H1 (cell line): ENCODE data around the gene TEX38. TPM values are rescaled to one million over a fixed set of nuclear protein-coding genes. Genes with fewer than 3 reads are reported as not detected.

Source experiments
- CTCF ChIA-PET: fragments of 300-600 bp; sonication (Branson Sonifier 250); formaldehyde crosslinking; loops from one replicate; lab custom pipeline; 2021; ENCODE audit not compliant: partially characterized antibody; lab: Charles Lee
- POLR2A ChIA-PET: fragments of 300-600 bp; sonication (Branson Sonifier 250); formaldehyde crosslinking; loops from one replicate; lab custom pipeline; 2021; ENCODE audit warnings: inconsistent platforms; ENCODE audit not compliant: partially characterized antibody; lab: Charles Lee
- DNase-seq, 2 experiments: peaks; one replicate each; pipeline versions ENCODE4 v3.0.0 to v3.0.0-alpha.2; 2010 to 2022; ENCODE audit warnings: low spot score in 2 of 2, low read depth in 1 of 2, mixed read lengths in 1 of 2
- FAIRE-seq: peaks from 2 replicates; lab custom pipeline; 2011; peaks lifted over from hg19 to GRCh38; lab: Jason Lieb, UNC
- H2AFZ ChIP-seq: 2 replicates; pipeline ENCODE4 v1.8.1; 2012; ENCODE audit warnings: low read length, inconsistent platforms
- H2AK5ac ChIP-seq: 2 replicates; pipeline ENCODE4 v1.6.1; 2013; ENCODE audit warnings: low read depth, low read length
- H2BK120ac ChIP-seq: replicated peaks from 2 replicates; pipeline ENCODE3; 2013; ENCODE audit warnings: low read depth, low read length, inconsistent platforms
- H2BK12ac ChIP-seq: 2 replicates; pipeline ENCODE4 v1.6.1; 2013; ENCODE audit warnings: low read depth, low read length
- H2BK15ac ChIP-seq: 2 replicates; pipeline ENCODE4 v1.6.1; 2013; ENCODE audit warnings: low read length
- H2BK20ac ChIP-seq: 2 replicates; pipeline ENCODE4 v1.6.1; 2013; ENCODE audit warnings: low read length
- H2BK5ac ChIP-seq: 2 replicates; pipeline ENCODE4 v1.6.1; 2013; ENCODE audit warnings: low read depth, low read length
- H3K14ac ChIP-seq: 2 replicates; pipeline ENCODE4 v1.6.1; 2013; ENCODE audit warnings: inconsistent platforms; ENCODE audit not compliant: insufficient read length
- H3K18ac ChIP-seq: 2 replicates; pipeline ENCODE4 v1.6.1; 2013; ENCODE audit warnings: low read length; ENCODE audit errors: extremely low read depth
- H3K23ac ChIP-seq: 2 replicates; pipeline ENCODE4 v1.6.1; 2013; ENCODE audit warnings: inconsistent platforms; ENCODE audit not compliant: insufficient read length
- H3K23me2 ChIP-seq: 2 replicates; pipeline ENCODE4 v1.6.1; 2013; ENCODE audit warnings: low read depth, low read length
- H3K27ac ChIP-seq: 2 replicates; pipeline ENCODE4 v1.6.1; 2011; ENCODE audit warnings: low read depth, low read length, inconsistent platforms
- H3K27me3 ChIP-seq, 4 experiments: replicated peaks in 1 of 4; 1 replicate in 1 of 4; 2 replicates in 3 of 4; pipeline versions ENCODE4 v1.6.1 to v1.8.1; 2011 to 2013; ENCODE audit warnings: low read length in 3 of 4, mild to moderate bottlenecking in 3 of 4, inconsistent platforms in 2 of 4, mixed read lengths in 2 of 4, moderate library complexity in 1 of 4; ENCODE audit not compliant: control insufficient read depth in 3 of 4, insufficient read depth in 3 of 4; ENCODE audit errors: extremely low read depth in 1 of 4
- H3K36me3 ChIP-seq, 4 experiments: 2 replicates each; pipeline versions ENCODE4 v1.6.1 to v1.8.1; 2011 to 2013; ENCODE audit warnings: mild to moderate bottlenecking in 4 of 4, low read length in 3 of 4, moderate library complexity in 2 of 4, control low read depth in 1 of 4, inconsistent platforms in 1 of 4; ENCODE audit not compliant: insufficient read depth in 4 of 4, control insufficient read depth in 2 of 4
- H3K4ac ChIP-seq: replicated peaks from 2 replicates; pipeline ENCODE3; 2013; ENCODE audit warnings: low read length, low read depth, mixed read lengths, inconsistent platforms; ENCODE audit not compliant: insufficient read length
- H3K4me1 ChIP-seq, 4 experiments: replicated peaks in 1 of 4; 1 replicate in 1 of 4; 2 replicates in 3 of 4; pipeline versions ENCODE4 v1.6.1 to v1.8.1; 2011 to 2013; ENCODE audit warnings: low read length in 3 of 4, inconsistent platforms in 2 of 4, mixed read lengths in 1 of 4; ENCODE audit not compliant: insufficient read depth in 4 of 4, control insufficient read depth in 3 of 4
- H3K4me2 ChIP-seq, 2 experiments: 2 replicates each; pipeline versions ENCODE4 v1.6.1 to v1.8.1; 2011 to 2013; ENCODE audit warnings: low read depth in 2 of 2, low read length in 2 of 2, control low read depth in 1 of 2, inconsistent platforms in 1 of 2, mild to moderate bottlenecking in 1 of 2; ENCODE audit not compliant: insufficient read depth in 1 of 2
- H3K4me3 ChIP-seq, 4 experiments: fragments of 200-600, 300-600 bp in 1 of 4; sonication (generic), shearing (Covaris generic), sonication (Bioruptor Twin) in 1 of 4; 2 replicates each; pipeline versions ENCODE4 v1.5.1 to v1.8.1; 2011 to 2016; ENCODE audit warnings: low read length in 4 of 4, low read depth in 3 of 4, control low read depth in 2 of 4, inconsistent platforms in 2 of 4, mild to moderate bottlenecking in 2 of 4, mixed read lengths in 1 of 4, moderate library complexity in 1 of 4; ENCODE audit not compliant: insufficient read depth in 2 of 4; ENCODE audit errors: extremely low read depth in 1 of 4
- H3K56ac ChIP-seq: replicated peaks from 2 replicates; pipeline ENCODE3; 2013; ENCODE audit warnings: low read depth, mild to moderate bottlenecking, mixed read lengths, low read length, inconsistent platforms; ENCODE audit not compliant: insufficient read length
- H3K79me1 ChIP-seq: 2 replicates; pipeline ENCODE4 v1.6.1; 2013; ENCODE audit warnings: low read depth, low read length, control low read depth
- H3K79me2 ChIP-seq, 2 experiments: 2 replicates each; pipeline versions ENCODE4 v1.6.1 to v1.8.1; 2012 to 2013; ENCODE audit warnings: low read length in 2 of 2, mild to moderate bottlenecking in 2 of 2, inconsistent platforms in 1 of 2; ENCODE audit not compliant: insufficient read depth in 2 of 2, control insufficient read depth in 1 of 2
- H3K9ac ChIP-seq, 4 experiments: replicated peaks in 1 of 4; 1 replicate in 1 of 4; 2 replicates in 3 of 4; pipeline versions ENCODE4 v1.6.1 to v1.8.1; 2011 to 2013; ENCODE audit warnings: low read depth in 3 of 4, low read length in 3 of 4, control low read depth in 2 of 4, mild to moderate bottlenecking in 2 of 4, moderate library complexity in 2 of 4, inconsistent platforms in 1 of 4; ENCODE audit errors: extremely low read depth in 1 of 4
- H3K9me3 ChIP-seq, 2 experiments: 2 replicates each; pipeline versions ENCODE4 v1.6.1 to v1.8.1; 2012 to 2013; ENCODE audit warnings: mild to moderate bottlenecking in 2 of 2, moderate library complexity in 2 of 2, control low read depth in 1 of 2, inconsistent platforms in 1 of 2, low read depth in 1 of 2, low read length in 1 of 2, mixed read lengths in 1 of 2; ENCODE audit not compliant: insufficient read depth in 2 of 2
- H4K20me1 ChIP-seq, 2 experiments: replicated peaks in 1 of 2; 2 replicates each; pipeline versions ENCODE3 to v1.8.1; 2011 to 2013; ENCODE audit warnings: inconsistent platforms in 2 of 2, low read length in 2 of 2, mild to moderate bottlenecking in 1 of 2; ENCODE audit not compliant: insufficient read depth in 2 of 2, control insufficient read depth in 1 of 2
- H4K5ac ChIP-seq: 2 replicates; pipeline ENCODE4 v1.6.1; 2013; ENCODE audit warnings: low read length, low read depth, mixed read lengths, inconsistent platforms; ENCODE audit not compliant: insufficient read length
- H4K8ac ChIP-seq: 2 replicates; pipeline ENCODE4 v1.8.0; 2013; ENCODE audit warnings: mild to moderate bottlenecking, moderate library complexity, low read length, inconsistent platforms; ENCODE audit not compliant: insufficient read depth; ENCODE audit errors: extremely low read depth
- H4K91ac ChIP-seq: replicated peaks from 2 replicates; pipeline ENCODE3; 2013; ENCODE audit warnings: low read length, mixed read lengths, inconsistent platforms; ENCODE audit not compliant: insufficient read length
- MAFK ChIP-seq: IDR thresholded peaks from 2 replicates; pipeline ENCODE4 v1.6.1; 2012; ENCODE audit warnings: low read depth, mild to moderate bottlenecking, improper control_type of control experiment, low read length
- NANOG ChIP-seq: IDR thresholded peaks from 2 replicates; pipeline ENCODE4 v1.6.1; 2011; ENCODE audit warnings: low read length, low read depth, mild to moderate bottlenecking, inconsistent platforms; ENCODE audit not compliant: insufficient read depth, poor library complexity, severe bottlenecking
- SIRT6 ChIP-seq: IDR thresholded peaks from one replicate; pipeline ENCODE4 v1.7.1; 2012; ENCODE audit warnings: low read length, inconsistent platforms
- SP2 ChIP-seq: IDR thresholded peaks from 2 replicates; pipeline ENCODE4 v1.6.1; 2012; ENCODE audit warnings: mild to moderate bottlenecking, low read length, inconsistent platforms
- TBP ChIP-seq: IDR thresholded peaks from 2 replicates; pipeline ENCODE4 v1.6.1; 2011; ENCODE audit warnings: low read depth, low read length, improper control_type of control experiment
- TCF12 ChIP-seq: IDR thresholded peaks from 2 replicates; pipeline ENCODE4 v1.6.1; 2011; ENCODE audit warnings: low read depth, mild to moderate bottlenecking, low read length
- WGBS, 2 experiments: shearing (Covaris generic) in 1 of 2; methylation state at CpG; one replicate each; pipeline versions ENCODE4 v1.1.6 to v1.1.7; 2013 to 2015; ENCODE audit warnings: low lambda C conversion rate in 2 of 2, mixed read lengths in 2 of 2, inconsistent platforms in 1 of 2, low coverage in 1 of 2, missing lambda C conversion rate in 1 of 2; ENCODE audit not compliant: insufficient replicate concordance in 2 of 2, insufficient coverage in 1 of 2, insufficient read length in 1 of 2; ENCODE audit errors: extremely low coverage in 1 of 2, missing lambda C conversion rate in 1 of 2; 5-methylcytosine and 5-hydroxymethylcytosine counted together
- polyA plus RNA-seq, 7 experiments: library from polyadenylated mRNA; depleted of rRNA in 3 of 7; stranded (reverse) in 5 of 7; unstranded in 2 of 7; fragments of >200 nt in 5 of 7; fragments of 200-250 nt in 2 of 7; gene quantifications; 1 replicate in 5 of 7; 2 replicates in 1 of 7; 4 replicates in 1 of 7; pipeline versions ENCODE4 v1.2.1 to v1.2.3, GENCODE V29; 2011 to 2013; ENCODE audit warnings: missing spikeins in 2 of 7, mixed read lengths in 2 of 7
- total RNA-seq: library from RNA; stranded (reverse); fragmentation: NEBNext Ultra II Directional; extraction: Animal tissue kit (Norgen Biotek cat#: 25700); gene quantifications from 2 replicates; pipeline ENCODE4 v1.2.1, GENCODE V29; 2021
- TF ChIP-seq, protein P1 (sequence below): IDR thresholded peaks from 2 replicates; pipeline ENCODE4 v1.6.1; 2011; ENCODE audit warnings: low read length, improper control_type of control experiment

The TEX38 gene
- total and polyA plus RNA-seq, 2 of the 8 experiments (the other 6 are each of a cell fraction or from before 2014, with no cell fraction given): 0.33 TPM; not detected in 1

DNA sequence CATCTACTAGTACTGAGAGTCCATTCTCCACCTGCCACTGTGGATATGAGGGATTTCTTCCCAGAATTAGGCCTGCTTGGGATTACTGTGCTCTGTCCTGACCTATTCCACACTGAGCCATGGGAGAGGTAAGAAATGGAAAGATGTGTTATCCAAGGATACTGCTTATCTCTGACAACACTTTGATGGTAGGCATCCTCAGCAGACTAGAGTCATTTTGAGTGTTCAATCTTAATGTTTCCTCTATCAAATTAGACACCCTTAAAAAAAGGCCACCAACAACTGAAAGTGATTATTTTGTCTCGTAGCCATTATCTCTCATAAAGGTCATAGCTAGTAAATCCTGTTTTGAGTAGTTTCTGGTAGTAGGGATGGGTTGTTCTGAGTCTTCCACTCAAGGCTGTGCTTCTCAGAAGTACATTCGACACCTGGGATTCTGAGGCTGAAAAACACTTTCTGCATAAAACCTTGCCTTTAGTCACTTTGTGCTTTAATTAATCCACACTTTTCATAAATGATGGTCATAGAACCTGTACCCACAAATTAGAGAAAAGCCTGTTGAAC, 12.3 kb upstream of the TEX38 start:
- H3K4me2 ChIP-seq: no peak overlapping the region
- TF ChIP-seq MAFK: no peak
- TF ChIP-seq, protein P1, sequence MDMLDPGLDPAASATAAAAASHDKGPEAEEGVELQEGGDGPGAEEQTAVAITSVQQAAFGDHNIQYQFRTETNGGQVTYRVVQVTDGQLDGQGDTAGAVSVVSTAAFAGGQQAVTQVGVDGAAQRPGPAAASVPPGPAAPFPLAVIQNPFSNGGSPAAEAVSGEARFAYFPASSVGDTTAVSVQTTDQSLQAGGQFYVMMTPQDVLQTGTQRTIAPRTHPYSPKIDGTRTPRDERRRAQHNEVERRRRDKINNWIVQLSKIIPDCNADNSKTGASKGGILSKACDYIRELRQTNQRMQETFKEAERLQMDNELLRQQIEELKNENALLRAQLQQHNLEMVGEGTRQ: no peak
- no peak for TF ChIP-seq TBP
- no peak for TF ChIP-seq SIRT6
- no peak for TF ChIP-seq TCF12
- no peak for TF ChIP-seq SP2
- TF ChIP-seq NANOG: no peak
- TF ChIP-seq, all 59 proteins: peak for 0
- no peak overlapping the region for H3K4me3 ChIP-seq
- H3K9ac ChIP-seq: no peak overlapping the region
- no peak overlapping the region for H2BK12ac ChIP-seq
- no peaks in the 10 kb centered on the region for H4K20me1 ChIP-seq
- no peak for DNase-seq
- H3K9me3 ChIP-seq: no peaks in the 10 kb centered on the region
- no peak overlapping the region for H3K27ac ChIP-seq
- H2AFZ ChIP-seq: no peak overlapping the region
- H3K4ac ChIP-seq: no peak overlapping the region
- H3K18ac ChIP-seq: no peak overlapping the region
- H3K56ac ChIP-seq: no peak overlapping the region
- no peak overlapping the region for H2BK15ac ChIP-seq
- no peak overlapping the region for H4K8ac ChIP-seq
- no peaks in the 10 kb centered on the region for H3K27me3 ChIP-seq
- no peaks in the 10 kb centered on the region for H3K4me1 ChIP-seq
- H3K23me2 ChIP-seq: no peaks in the 10 kb centered on the region
- no peak overlapping the region for H4K91ac ChIP-seq
- POLR2A ChIA-PET: interaction anchor here (1.0 kb wide), 2 partner anchors 22 to 26 kb away, joined by 3 to 4 read pairs; no protein-coding TSS in a partner anchor
- H3K36me3 ChIP-seq: peaks cover 0 to 44% (median 10%) of the 10 kb centered on the region in 4 experiments; a peak in 5 of 8 replicates
- no peak for FAIRE-seq
- H2AK5ac ChIP-seq: no peak overlapping the region
- WGBS, 2 experiments: 91% methylated on average over 2 of the region's 2 CpGs; no CpG with 5 or more reads in 1 of the 2 experiments
- no peak overlapping the region for H3K14ac ChIP-seq
- no peak overlapping the region for H4K5ac ChIP-seq
- H3K79me2 ChIP-seq: no peaks in the 10 kb centered on the region
- H2BK120ac ChIP-seq: no peak overlapping the region
- H3K79me1 ChIP-seq: no peaks in the 10 kb centered on the region
- CTCF ChIA-PET: interaction anchor here (0.8 to 1.6 kb wide), 3 partner anchors 37 to 119 kb away, joined by 3 to 6 read pairs (median 4); no protein-coding TSS in a partner anchor
- H2BK5ac ChIP-seq: no peak overlapping the region
- no peak overlapping the region for H2BK20ac ChIP-seq
- no peak overlapping the region for H3K23ac ChIP-seq
